ENCODE data around the gene HES2. TPM values are rescaled to one million over a fixed set of nuclear protein-coding genes. Genes with fewer than 3 reads are reported as not detected.

HES2 gene
- total and polyA plus RNA-seq, 9 of the 15 experiments (the other 6 are each of a cell fraction or from before 2014, with no cell fraction given) = 0.05 to 0.18 (median 0.07) TPM; not detected in 4

DNA sequence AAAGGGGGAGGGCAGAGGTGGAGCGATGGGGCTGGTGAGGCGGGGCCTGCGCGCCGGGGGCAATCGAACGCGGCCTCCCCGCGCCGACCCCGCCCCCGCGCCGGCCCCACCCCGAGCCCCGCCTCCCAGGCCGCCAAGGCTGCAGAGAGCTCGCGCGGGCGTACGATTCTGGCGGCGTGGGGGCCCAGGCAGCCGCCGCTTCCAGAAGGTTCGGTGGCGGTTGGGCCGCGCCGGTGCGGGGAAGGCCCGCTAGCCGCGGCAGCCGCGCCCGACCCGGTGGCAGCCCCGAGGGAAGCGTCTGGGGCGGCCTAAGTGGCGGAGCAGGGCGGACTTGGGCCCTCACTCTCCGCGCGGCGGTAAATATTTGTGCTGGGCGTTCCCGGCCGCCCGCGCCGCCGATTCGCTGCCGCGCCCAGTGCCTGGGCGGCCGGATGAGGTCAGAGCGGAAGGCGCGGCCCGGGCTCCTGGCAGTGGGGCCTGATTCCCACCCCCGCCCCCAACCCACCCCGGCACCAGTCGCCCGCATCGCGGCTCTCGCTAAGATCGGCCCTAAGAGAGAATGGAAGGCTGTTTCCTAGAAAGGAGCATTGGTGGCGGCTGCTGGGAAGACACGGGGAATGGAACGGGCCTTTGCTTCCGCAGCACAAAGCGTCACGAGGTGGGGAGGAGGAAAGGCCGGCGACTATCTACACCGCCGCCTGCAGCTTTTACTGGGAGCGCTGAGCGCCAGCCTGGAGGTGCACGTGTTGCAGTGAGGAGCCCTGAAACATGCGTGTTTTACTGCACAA, 26.1 kb downstream of the HES2 start, which contains the start of gene ACOT7 (continued):
- TF ChIP-seq NCOR1 (IDR thresholded peaks at IDR 0.05) (peak; percentile 15; the same call in 1 of the 2 replicates), VEZF1 (CRISPR knock-in tag; IDR thresholded peaks at IDR 0.05) (peak; percentile 86), STAG1 (CRISPR knock-in tag; IDR thresholded peaks at IDR 0.05; ENCODE audit: borderline replicate concordance) (0 out of 2 replicates have a peak, but pooled peaks have one; percentile 35), CBX3 (IDR thresholded peaks at IDR 0.05; ENCODE audit: borderline replicate concordance in 1 of 2, low read length in 2 of 2) (peak in 1 of 2 experiments; percentile 88; a peak in 1 of 3 replicates), MXI1 (IDR thresholded peaks at IDR 0.05; ENCODE audit: low read depth, low read length) (peak; percentile 92; the same call in 1 of the 2 replicates), POU5F1 (IDR thresholded peaks at IDR 0.05; ENCODE audit: borderline replicate concordance, low read depth, low read length, partially characterized antibody) (no peak), POLR3A (IDR thresholded peaks at IDR 0.05; ENCODE audit: borderline replicate concordance, extremely low read depth, insufficient read depth, insufficient read length) (no peak), TCF3 (CRISPR knock-in tag; IDR thresholded peaks at IDR 0.05) (peak; percentile 22; the same call in 1 of the 2 replicates), PPARD (CRISPR knock-in tag; IDR thresholded peaks at IDR 0.05) (no peak), BHLHE40 (IDR thresholded peaks at IDR 0.05; ENCODE audit: low read length) (peak; percentile 97), ZFP36 (IDR thresholded peaks at IDR 0.05; ENCODE audit: low read depth, low read length, partially characterized antibody) (peak; percentile 13), GTF2F1 (IDR thresholded peaks at IDR 0.05; ENCODE audit: low read depth, low read length) (peak; percentile 12; the same call in 1 of the 2 replicates), ZBTB40 (IDR thresholded peaks at IDR 0.05) (no peak; the same call in 1 of the 2 replicates), ZBTB40 (CRISPR knock-in tag; IDR thresholded peaks at IDR 0.05) (no peak)
- TF ChIP-seq, protein P1, sequence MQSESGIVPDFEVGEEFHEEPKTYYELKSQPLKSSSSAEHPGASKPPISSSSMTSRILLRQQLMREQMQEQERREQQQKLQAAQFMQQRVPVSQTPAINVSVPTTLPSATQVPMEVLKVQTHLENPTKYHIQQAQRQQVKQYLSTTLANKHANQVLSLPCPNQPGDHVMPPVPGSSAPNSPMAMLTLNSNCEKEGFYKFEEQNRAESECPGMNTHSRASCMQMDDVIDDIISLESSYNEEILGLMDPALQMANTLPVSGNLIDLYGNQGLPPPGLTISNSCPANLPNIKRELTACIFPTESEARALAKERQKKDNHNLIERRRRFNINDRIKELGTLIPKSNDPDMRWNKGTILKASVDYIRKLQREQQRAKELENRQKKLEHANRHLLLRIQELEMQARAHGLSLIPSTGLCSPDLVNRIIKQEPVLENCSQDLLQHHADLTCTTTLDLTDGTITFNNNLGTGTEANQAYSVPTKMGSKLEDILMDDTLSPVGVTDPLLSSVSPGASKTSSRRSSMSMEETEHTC (IDR thresholded peaks at IDR 0.05) = peak; percentile 89

Data from K562 (cell line).